Left cardiac atrium (tissue), 4 donors: ENCODE measurements around the gene PLXNA2. TPM values are rescaled to one million over a fixed set of nuclear protein-coding genes. Genes with fewer than 3 reads are reported as not detected.

Source experiments
- ATAC-seq, 2 donors: fragments of 200-7000 bp; cut with Tn5 transposase; one replicate each; pipeline ENCODE4 v1.9.1; 2020; ENCODE audit warnings: mild to moderate bottlenecking in 2 of 2, moderate library complexity in 2 of 2
- DNase-seq: peaks from one replicate; pipeline ENCODE4 v3.0.0-alpha.2; 2020
- intact Hi-C, 2 donors: fragments of 100-400 bp; cut with DNase I; formaldehyde crosslinking; loops; one replicate each; pipeline versions ENCODE4 v1.14.1 to v1.15.1; 2022 to 2023
- total RNA-seq, 2 donors: library from RNA; stranded (reverse); fragmentation: NEBNext Ultra II Directional; extraction: Animal tissue kit (Norgen Biotek cat#: 25700); gene quantifications; one replicate each; pipeline ENCODE4 v1.2.1, GENCODE V29; 2021
- donor health status: DM: no; HTN: yes; CAD: no.
- donor health status: DM: no; HTN: yes; CAD: no; lungs with severe emphysema.
- donor health status: DM: yes; HTN: yes; CAD: no.
- donor health status: Dilated cardiomyopathy.

PLXNA2 gene
- total RNA-seq, 2 donors from 2014 or later = 13.3 to 43.4 TPM

DNA sequence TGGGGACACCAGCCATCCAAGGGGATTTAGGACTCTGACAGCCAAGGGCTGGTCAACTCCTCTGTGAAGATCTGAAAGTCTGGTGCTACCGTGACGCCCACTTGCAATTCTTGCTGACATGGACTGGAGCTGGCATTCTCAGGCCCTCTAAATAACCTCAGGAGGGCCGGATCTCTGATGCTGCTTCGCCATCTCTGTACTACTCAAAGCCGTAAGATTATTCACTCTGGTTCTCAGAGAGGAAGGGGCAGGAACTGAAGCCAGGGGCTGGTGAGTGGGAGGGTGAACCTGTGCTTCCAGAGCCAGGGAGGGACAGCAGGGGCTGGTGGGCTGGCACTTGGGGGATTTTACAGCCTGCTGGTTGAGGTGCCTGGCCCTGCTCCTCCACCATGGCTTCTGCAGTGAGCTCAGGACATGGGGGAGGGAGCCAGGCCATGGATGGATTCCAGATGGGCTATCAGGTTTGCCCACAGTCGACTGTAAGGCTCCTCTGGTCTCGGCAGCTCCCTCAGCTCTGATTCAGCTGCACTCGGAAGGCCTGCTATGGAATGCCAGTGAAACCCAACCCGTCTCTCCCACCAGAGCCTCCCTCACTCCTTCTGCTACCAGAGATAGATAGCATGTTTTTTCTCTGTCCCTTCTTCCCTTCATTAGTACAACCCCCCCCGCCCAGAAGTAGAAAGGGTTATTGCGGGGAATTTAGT, 84.5 kb downstream of the PLXNA2 start:
- ATAC-seq (peak; percentile 42 to 64), DNase-seq (peak; percentile 64)
- intact Hi-C loops = no loop called here

GRCh38 chr1:208158640-208159554, 85.3 kb downstream of the PLXNA2 start:
- intact Hi-C loops = no loop called here
- ATAC-seq (peak in 1 of 2 donors; percentile 6), DNase-seq (no peak)

DNA sequence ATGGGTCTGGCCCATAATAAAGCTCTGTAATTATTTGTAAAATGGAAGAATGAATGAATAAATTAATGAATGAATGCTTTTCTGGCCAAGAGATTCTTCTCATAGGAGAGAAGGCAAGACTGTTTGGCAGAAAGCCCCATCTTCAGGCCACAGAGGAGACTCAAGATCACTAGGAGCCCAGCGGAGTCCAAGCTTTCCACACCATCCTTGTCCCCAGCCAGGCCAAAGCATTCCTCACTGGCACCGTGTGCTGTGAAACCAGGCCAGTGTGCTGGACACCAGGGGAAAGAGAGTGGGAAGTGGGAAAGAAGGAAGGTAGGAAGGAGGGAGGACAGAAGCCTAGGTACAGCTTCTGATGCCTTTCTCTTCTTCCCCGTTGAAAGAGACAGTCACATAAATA, 86.4 kb downstream of the PLXNA2 start:
- DNase-seq (no peak), ATAC-seq (no peak)
- intact Hi-C loops = no loop called here

- intact Hi-C loops = no loop called here
- no peak for ATAC-seq
- DNase-seq = no peak
Observed at GRCh38 chr1:208156741-208157140, 87.4 kb downstream of the PLXNA2 start.

DNA sequence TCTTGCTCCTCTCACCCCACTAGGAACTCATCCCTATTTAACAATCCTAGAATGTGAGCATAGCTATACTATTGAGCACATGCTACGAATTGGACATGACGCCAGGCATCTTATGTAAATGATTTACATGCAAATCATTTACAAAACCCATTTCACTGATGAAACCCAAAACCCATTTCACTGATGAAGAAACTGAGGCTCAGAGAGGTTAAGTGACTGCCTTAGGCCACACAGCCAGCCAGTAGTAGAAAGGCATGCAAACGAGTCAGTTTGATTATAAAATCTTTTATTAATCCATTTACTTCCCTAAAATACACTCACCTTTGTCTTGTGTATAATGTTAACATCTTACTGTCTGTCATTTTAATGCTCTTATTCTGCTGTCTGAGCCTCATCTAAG, 87.9 kb downstream of the PLXNA2 start:
- ATAC-seq (no peak), DNase-seq (no peak)
- intact Hi-C loops = no loop called here

DNA sequence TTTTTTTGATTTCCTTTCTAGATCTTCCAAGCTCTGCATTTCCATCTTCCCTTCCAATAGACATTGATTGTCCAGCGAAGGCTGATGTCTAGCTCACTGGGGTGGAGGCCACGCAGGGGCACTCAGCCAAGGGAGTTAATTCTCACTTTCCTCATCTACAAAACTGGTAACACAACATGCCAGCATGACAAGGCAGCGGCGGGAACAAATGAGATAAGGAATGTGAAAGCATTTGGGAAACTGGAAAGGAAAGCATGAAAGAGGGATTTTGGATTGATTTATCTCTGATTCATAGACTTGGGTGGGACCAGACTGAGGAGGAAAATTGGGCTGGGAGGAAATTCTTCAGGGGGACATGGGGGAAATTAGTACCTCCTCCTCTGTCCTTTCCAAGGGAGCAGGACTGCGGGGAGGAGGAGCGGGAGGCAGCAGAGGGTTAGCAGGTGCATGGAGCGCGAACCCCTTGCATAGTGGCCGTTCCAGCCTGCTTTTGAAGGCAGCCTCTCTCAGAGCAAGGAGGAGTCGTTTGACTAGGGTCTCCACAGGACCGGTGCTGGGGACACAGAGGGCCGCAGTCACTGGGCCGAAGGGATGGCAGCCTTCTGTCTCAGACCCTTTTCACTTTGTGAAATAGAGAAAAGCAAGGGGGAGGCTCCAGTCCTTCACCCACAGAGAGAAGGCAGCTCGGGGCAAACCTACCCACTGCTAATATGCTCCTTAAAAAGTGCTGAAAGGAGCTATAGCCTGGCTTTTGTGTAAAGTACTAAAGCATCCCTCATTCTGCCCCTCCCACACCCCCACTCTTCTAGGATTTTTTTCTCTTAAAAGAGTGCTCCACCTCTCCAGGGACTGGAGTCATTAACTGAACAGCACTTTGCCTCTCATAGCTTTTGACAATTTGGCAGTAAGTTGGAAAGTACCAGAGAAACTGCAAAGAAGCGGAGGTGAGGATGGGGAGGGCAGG, 89.2 kb downstream of the PLXNA2 start:
- ATAC-seq (peak in 1 of 2 donors; percentile 61), DNase-seq (peak; percentile 76)
- intact Hi-C loops = no loop called here

DNA sequence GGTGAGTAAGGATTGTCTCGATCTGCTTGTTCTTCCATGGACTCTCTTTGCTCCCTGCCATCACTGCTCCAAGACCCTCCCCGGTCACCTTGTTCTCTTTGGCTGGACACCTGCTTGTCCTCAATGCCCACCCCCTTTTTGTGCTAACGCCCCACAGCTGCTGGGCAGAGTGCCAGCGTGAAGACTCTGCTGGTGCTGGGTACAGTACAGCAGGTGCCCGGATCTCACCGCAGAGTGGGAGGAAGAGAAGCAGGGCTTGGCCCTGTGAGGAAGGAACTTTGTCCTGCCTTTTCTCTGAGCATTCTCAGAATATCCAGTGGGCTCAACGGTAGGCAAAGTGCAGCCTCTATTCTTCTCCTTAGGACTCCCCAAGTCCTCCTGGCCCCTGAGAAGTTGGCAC, 90.1 kb downstream of the PLXNA2 start:
- intact Hi-C loops = no loop called here
- DNase-seq (no peak), ATAC-seq (no peak)

DNA sequence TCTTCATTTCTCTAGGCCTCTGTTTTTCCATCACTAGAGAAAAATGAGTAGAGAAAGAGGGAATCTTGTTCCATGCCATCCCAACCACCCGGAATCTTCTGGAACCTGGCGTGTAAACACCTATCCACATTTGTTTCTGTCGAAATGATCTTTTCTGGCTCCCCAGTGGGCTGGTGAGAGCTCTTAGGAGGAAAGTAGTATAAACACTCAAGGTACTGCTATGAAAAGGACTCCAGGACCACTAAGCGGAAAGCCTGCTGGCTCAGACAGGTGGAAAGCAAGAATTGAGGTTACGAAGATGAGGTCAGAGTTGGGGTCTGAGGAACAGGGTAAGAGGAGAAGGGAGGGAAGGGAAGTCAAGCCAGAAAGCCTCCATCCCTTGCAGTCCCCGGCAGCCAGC, 90.8 kb downstream of the PLXNA2 start:
- intact Hi-C loops = no loop called here
- no peak for DNase-seq
- ATAC-seq = no peak

DNA sequence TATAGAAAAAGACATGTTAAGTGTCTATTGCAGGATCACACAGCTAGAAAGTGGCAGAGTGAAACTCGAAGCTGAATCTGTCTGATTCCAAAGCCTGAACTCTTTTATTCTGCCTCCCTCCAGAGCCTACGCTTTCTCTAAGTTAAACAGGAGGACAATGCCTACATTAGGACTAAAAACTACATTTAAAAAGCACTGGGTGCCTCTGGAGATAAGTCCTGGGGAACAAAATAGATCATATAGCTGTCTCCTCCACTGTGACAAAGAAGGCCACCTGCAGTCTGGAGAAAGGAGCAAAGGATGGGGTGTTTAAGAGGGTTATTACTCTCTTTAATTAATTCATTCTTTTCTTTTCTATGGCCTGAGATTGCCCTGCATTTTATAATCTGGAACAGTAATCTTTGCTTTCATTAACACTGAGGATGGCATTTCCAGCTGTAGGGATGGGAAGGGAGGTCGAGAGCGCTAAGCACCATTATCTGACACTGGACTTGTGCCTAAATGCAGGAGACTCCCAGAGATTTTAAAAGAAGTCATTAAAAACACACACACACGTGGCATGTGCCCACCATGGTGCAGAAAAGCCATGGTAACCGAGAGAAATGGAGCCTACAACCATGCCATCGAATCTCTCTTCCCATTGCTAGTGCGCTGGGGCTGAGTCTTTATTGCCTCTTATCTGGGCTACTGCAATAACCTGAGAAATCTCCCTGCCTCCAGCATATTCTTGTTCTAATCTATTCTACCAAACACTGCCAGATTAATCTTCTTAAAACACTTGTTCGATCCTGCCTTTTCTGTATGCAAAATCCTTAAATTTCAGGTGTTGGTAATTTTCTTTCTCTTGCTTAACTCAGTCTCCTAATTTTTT, 92.2 kb downstream of the PLXNA2 start:
- DNase-seq (no peak), ATAC-seq (no peak)
- intact Hi-C loops = no loop called here

DNA sequence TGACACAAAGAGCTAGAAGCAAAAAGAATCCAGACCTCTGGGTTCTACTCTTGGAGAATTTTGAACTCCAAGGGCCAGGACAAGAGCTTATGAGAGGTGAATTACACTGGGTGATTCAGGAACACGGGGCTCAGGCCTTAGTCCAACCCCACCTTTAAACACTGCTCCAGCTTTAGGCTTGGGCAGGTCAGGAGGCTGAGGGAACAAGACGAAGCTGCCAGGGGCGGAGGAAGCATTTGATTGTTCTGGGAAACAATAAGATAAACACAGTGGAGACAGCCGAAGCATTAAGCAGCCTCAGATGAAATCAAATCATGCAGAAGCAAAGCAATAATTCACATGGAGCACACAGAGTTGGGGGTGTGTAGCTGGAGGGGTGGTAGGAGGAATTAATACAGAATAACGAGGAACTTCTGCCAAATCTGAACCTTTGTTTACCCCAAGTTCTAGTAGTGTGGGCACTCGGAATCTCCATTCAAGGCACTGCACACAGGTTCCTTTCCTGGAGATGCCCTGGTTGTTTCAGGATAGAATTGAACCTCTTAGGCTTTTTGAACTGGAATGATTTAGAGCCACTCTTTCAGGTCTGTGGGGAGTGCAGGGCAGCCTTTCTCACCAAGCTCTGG, 93.2 kb downstream of the PLXNA2 start:
- DNase-seq (no peak), ATAC-seq (no peak)
- intact Hi-C loops = no loop called here

GRCh38 chr1:208149776-208150514, 94.2 kb downstream of the PLXNA2 start:
- intact Hi-C loops = no loop called here
- ATAC-seq (peak; percentile 21 to 73), DNase-seq (no peak)

- no peak for ATAC-seq
- intact Hi-C loops = no loop called here
- DNase-seq = no peak
Observed at GRCh38 chr1:208149213-208149612, 95.0 kb downstream of the PLXNA2 start.

- intact Hi-C loops = loop anchor here in 1 of 2 donors (1.0 kb wide), 1 partner anchor 11 kb away; no protein-coding TSS in a partner anchor
- ATAC-seq (no peak), DNase-seq (no peak)
Observed at GRCh38 chr1:208148380-208148779, 95.8 kb downstream of the PLXNA2 start.

- DNase-seq (no peak), ATAC-seq (no peak)
- intact Hi-C loops = no loop called here
Observed at GRCh38 chr1:208146650-208147049, 97.5 kb downstream of the PLXNA2 start.

- ATAC-seq = peak in 1 of 2 donors; percentile 20
- DNase-seq = no peak
- intact Hi-C loops = no loop called here
Observed at GRCh38 chr1:208145167-208145566, 99.0 kb downstream of the PLXNA2 start.

GRCh38 chr1:208142590-208143382, 101.4 kb downstream of the PLXNA2 start:
- no peak for DNase-seq
- ATAC-seq = no peak
- intact Hi-C loops = no loop called here
